GM12865 (cell line): Measurements from ENCODE around the gene GMFB.
"Not testable (repeated sequence)": the region's sequence is repeated elsewhere in the genome, so short reads cannot be mapped to it uniquely, and the experiment has no call there.

ENCODE experiments used
- DNase-seq: peaks from one replicate; pipeline ENCODE4 v3.0.0; 2010; ENCODE audit warnings: low read depth
- H3K4me3 ChIP-seq: 2 replicates; pipeline ENCODE4 v1.5.1; 2011; ENCODE audit warnings: mild to moderate bottlenecking, low read depth, low read length, control low read depth
- CTCF ChIP-seq: IDR thresholded peaks from 2 replicates; pipeline ENCODE4 v1.5.1; 2011; ENCODE audit warnings: low read length, control low read depth, low read depth, inconsistent platforms; ENCODE audit not compliant: insufficient read depth; ENCODE audit errors: missing control alignments

Gene GMFB

GRCh38 chr14:54446161-54446693 lies 42.6 kb downstream of the GMFB start:
- no peak for TF ChIP-seq CTCF
- H3K4me3 ChIP-seq, result no peak overlapping the region
- DNase-seq, result no peak

GRCh38 chr14:54444681-54445080 lies 44.1 kb downstream of the GMFB start:
- no peak for TF ChIP-seq CTCF
- DNase-seq, result no peak
- H3K4me3 ChIP-seq, result no peak overlapping the region

- no peak overlapping the region for H3K4me3 ChIP-seq
- DNase-seq, result no peak
- no peak for TF ChIP-seq CTCF
Measured at GRCh38 chr14:54443981-54444380, 44.8 kb downstream of the GMFB start.

GRCh38 chr14:54442961-54443360 lies 45.8 kb downstream of the GMFB start:
- not testable (repeated sequence) for DNase-seq, H3K4me3 ChIP-seq

- peak within 1 kb of the TSS; percentile 65 for H3K4me3 ChIP-seq
- TF ChIP-seq CTCF, result peak; percentile 84
- peak; percentile 96 for DNase-seq
Measured at GRCh38 chr14:54440873-54441868, 47.6 kb downstream of the GMFB start, which contains the start of gene CNIH1. TSS of gene CNIH1 (minus strand) at chr14:54441374. CDS start at chr14:54441327, 47 bp downstream.

- TF ChIP-seq CTCF, result no peak
- DNase-seq, result peak; percentile 9
- peak overlapping the region; percentile 65 for H3K4me3 ChIP-seq
Measured at GRCh38 chr14:54440476-54440872, 48.3 kb downstream of the GMFB start.

- no peak for DNase-seq
- H3K4me3 ChIP-seq, result peak overlapping the region; percentile 65
- no peak for TF ChIP-seq CTCF
Measured at GRCh38 chr14:54440037-54440436, 48.7 kb downstream of the GMFB start.
